GM20431 (cell line): ENCODE measurements around the gene COX19.

Experiments used
- in situ Hi-C: fragments of 300-500 bp; cut with MseI, MboI; formaldehyde crosslinking; loops from one replicate; pipeline ENCODE4 v1.15.0; 2020; ENCODE audit warnings: low sequenced_read_pairs; ENCODE audit not compliant: unreplicated experiment

The COX19 gene

GRCh38 chr7:981793-982510 is 6.6 kb upstream of the COX19 start:
- in situ Hi-C loops: loop anchor here (25.0 kb wide), 1 partner anchor 180 kb away; the partner anchor contains the start of gene ZFAND2A

GRCh38 chr7:979886-980571 is 4.7 kb upstream of the COX19 start:
- in situ Hi-C loops: loop anchor here (25.0 kb wide), 1 partner anchor 182 kb away; the partner anchor contains the start of gene ZFAND2A

DNA sequence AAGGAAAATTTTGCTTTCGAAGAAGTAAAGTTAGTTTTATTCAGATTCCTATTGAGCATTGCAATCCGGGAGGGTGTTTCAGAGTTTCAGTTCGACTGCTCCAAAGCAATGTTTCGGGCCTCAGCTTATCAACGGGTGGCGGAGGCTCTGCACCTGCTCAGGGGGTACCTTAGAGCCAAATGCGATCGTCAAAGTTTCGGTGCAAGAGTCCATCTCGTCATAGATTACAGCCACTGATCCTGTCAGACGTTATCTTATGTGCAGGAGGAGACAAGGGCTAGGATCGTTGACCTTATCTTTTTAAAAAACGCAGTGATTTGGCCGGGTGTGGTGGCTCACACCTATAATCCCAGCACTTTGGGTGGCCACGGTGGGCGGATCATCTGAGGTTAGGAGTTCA is 3.8 kb upstream of the COX19 start:
- in situ Hi-C loops: loop anchor here (25.0 kb wide), 1 partner anchor 183 kb away; the partner anchor contains the start of gene ZFAND2A

- in situ Hi-C loops: loop anchor here (25.0 kb wide), 1 partner anchor 184 kb away; the partner anchor contains the start of gene ZFAND2A
These were observed 3.2 kb upstream of the COX19 start for GRCh38 chr7:978416-979091.

DNA sequence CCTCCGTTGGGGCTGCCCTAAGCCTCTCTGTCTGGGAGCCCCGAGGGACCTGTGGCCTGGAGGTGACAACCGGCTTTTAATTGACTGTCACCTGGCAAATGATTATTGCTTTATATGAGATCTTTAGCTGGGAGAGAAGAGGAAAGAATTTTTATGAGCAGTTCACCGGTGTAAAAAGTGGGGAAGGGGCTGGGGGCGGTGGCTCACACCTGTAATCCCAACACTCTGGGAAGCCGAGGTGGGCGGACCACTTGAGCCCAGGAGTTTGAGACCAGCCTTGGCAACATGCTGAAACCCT is 2.6 kb upstream of the COX19 start:
- in situ Hi-C loops: loop anchor here (25.0 kb wide), 1 partner anchor 184 kb away; the partner anchor contains the start of gene ZFAND2A

DNA sequence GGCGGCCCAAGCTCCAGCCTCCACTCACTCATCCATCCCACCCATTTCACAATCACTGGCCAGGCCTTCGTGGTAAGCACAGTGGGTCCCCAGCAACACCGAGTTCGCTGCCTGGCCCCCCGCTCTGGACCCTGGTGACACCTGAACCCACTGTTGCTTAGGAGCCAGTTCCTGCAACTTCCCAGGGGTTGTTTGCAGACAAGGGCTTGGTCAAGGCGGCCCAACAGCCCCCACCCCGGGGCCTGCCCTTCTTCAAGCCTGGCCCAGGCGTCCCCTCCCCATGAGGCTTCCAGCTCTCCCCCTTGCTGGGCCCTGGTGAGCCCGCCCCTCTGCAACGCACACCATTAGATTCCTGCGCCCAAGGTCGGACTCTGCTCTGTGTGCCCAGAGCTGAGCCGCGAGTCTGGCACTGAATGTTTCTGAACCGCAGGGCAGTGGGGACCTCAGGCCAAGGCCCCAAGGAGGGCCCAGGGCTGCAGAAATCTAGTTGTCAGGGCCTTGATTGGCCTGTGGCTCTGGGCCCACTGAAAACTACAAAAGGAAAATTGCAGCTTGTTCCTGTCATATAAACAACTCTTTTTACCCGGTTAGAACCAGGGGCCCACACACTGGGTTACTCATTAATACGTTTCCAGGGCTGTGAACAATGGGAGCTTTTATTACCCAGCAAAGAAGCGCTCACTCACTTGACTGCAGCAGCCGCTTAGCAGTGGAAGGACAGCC is 2.1 kb upstream of the COX19 start:
- in situ Hi-C loops: loop anchor here (25.0 kb wide), 1 partner anchor 185 kb away; the partner anchor contains the start of gene ZFAND2A

DNA sequence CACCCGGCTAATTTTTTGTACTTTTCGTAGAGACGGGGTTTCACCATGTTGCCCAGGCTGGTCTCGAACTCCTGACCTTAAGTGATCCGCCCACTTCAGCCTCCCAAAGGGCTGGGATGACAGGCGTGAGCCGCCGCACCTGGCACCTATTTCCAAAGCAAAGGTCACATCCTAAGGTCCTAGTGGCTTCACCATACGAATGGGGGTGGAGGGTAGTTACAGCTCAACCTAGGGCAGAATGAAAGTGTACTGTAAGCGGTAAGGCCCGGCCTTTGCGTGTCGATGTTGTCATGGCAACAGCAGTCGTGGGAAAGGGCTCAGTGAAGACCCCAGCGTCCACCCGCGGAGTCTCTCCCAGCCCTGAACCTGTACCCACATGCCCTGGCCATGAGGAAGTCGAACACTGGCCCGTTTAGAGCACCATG is 1.6 kb upstream of the COX19 start:
- in situ Hi-C loops: loop anchor here (25.0 kb wide), 1 partner anchor 185 kb away; the partner anchor contains the start of gene ZFAND2A

- in situ Hi-C loops: loop anchor here (25.0 kb wide), 1 partner anchor 186 kb away; the partner anchor contains the start of gene ZFAND2A
These were observed 539 bp upstream of the COX19 start for GRCh38 chr7:975702-976473.

GRCh38 chr7:974172-974571 is 1.2 kb downstream of the COX19 start:
- in situ Hi-C loops: no loop called here

DNA sequence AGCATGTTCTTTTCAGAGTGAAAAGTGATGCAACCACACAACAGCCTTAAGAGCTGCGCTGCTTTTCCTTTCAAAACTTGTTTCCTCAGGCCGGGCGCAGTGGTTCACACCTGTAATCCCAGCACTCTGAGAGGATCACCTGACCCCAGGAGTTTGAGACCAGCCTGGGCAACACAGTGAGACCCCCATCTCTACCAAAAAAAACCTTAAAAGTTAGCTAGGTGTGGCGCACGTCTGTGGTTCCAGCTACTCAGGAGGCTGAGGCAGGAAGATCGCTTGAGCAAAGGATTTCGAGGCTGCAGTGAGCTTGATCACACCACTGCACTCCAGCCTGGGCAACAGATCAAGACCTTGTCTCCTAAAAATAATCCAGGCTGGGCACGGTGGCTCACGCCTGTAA is 2.0 kb downstream of the COX19 start:
- in situ Hi-C loops: no loop called here

DNA sequence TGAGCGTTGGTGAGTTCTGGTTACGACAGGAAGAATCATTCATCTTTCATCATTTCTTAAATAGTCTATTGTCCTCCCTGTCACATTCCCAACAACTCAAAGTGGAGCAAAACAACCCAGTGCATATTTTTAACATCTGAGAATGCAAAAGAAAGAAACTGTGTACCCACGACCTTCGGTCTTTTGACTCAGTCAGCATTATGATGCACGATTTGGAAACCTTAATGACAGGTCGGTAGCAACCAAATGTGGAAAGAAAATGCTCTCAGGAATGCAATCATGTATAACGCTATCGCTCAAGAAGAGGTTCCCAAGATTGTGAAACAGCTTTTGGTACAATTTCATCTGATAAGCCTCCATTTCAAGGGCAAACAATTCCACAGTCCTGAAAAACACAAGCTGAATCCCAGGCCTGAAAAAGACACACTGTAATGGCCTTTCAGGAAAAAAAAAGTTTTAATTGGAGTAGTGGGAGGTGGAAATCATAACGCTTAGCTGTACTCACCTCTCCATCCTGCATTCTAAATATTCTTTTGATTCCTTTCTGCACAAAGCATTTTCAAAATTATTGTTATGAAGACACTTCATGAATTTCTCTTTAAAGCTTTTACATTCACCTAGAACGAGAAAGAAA is 2.6 kb downstream of the COX19 start:
- in situ Hi-C loops: no loop called here

DNA sequence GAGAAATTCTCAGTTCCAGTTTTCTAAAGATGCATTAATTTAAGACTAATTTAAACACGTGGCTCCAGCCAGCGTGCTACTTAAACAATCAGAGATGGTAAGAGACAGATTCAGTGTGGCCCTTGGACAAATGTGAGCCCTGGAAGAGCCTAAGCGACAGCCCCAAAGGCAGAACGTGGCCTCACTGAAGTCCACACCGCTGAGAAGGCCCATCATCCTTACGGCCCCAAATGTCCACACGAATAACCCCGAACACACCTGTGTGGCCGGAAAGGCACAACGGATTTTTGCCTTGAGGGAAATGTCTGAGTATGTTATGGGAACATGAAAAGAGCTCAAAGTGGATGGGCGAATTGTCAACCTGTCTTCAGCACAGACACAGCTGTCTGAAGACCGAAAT is 3.2 kb downstream of the COX19 start:
- in situ Hi-C loops: no loop called here

GRCh38 chr7:970744-971143 is 4.6 kb downstream of the COX19 start:
- in situ Hi-C loops: no loop called here

GRCh38 chr7:969403-969802 is 5.9 kb downstream of the COX19 start:
- in situ Hi-C loops: no loop called here

GRCh38 chr7:968205-969105 is 6.9 kb downstream of the COX19 start:
- in situ Hi-C loops: no loop called here

DNA sequence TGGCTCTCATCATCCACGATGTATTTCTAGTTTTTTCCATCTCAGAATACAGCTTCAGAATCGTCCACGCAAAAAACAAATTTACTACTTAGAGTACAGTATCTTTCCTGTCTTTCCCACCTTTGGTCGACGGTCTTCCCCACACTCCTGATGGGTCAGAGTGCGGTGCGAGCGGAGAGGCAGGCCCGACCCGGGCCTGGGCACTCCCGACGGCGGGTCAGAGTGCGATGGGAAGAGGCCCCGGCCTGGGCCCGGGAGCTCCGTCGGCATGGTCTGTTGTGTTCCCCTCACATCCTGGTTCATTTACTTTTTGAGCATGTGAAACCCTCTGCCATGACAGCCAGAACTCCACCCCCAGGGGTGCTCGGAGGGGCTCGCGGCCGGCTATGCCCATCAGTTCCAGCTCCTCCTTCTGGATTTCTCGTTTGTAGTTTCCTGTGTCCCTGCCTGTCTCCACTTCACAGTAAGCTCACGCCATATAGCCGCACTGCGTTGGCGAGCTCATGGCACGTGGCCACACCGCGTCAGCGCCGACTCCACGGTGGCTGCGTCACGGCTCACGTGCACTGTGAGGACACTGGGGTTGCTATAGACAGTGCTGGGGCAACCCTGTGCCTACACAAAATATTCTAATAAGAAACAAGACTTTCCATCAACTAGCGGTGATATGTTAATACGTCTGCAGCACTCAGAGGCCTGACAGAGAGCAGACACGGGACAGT is 7.8 kb downstream of the COX19 start:
- in situ Hi-C loops: no loop called here

DNA sequence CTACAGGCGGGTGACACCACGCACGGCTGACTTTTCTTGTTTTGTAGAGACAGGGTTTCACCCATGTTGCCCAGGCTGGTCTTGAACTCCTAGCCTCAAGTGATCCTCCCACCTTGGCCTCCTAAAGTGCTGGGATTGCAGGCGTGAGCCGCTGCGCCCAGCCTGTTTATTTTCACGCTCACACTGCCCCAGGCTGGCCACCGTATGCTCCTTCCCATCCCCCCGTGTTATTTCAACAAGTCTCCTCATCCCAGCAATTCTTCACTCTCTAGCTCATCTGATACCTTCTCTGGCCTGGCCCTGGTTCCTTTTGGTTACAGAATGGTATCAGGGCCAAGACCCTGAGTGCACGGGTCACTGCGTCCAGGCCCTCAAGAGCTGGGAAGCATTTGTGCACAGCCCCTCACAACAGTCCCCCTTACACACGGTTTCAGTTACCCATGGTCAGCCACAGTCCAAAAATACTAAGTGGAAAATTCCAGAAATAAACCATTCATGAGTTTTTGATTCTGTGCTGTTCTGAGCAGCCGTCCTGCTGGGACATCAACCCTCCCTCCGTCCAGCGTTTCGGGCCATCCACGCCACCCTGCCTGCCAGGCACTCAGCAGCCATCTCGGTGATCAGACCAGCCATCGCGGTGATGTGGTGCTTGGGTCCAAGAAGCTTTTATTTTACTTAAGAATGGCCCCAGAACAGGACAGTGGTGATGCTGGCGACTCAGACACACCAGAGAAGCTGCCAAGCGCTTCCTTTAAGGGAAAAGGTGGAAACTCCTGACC is 8.9 kb downstream of the COX19 start:
- in situ Hi-C loops: no loop called here
